GM13976 (cell line): ENCODE measurements around the gene GPRC5A.
A peak's percentile ranks its signal among the peaks of the same experiment; 100 is the strongest.

Source experiments
- DNase-seq: peaks from one replicate; pipeline ENCODE4 v3.0.0; 2012; ENCODE audit warnings: low spot score
- in situ Hi-C: fragments of 300-500 bp; cut with MboI; formaldehyde crosslinking; loops from one replicate; pipeline ENCODE4 v1.12.0; 2022; ENCODE audit warnings: low sequenced_read_pairs, mixed read lengths, inconsistent platforms; ENCODE audit not compliant: unreplicated experiment
- TF ChIP-seq, protein P1 (sequence below): IDR thresholded peaks from 2 replicates; pipeline ENCODE4 v1.5.1; 2012; ENCODE audit warnings: borderline replicate concordance, mild to moderate bottlenecking; ENCODE audit not compliant: insufficient read depth; ENCODE audit errors: extremely low read depth, missing control alignments, control extremely low read depth

Gene GPRC5A

DNA sequence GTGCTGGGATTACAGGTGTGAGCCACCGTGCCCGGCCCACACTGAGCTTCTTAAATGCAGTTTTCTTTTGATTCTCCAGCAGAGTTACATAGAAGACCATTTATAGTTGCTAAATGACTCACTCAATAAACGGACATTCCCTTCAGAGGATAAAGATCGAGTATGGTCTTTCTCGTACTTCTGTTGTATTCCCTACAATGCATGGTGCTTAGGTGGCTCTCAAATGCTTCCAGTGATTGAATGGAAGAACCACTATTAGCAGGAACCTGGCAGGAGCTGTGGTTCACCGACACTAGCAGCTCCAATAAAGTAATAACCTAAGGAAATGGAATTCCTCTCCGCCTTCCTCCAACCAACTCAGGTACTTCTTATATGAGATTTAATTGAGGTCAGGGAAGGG lies 3.9 kb upstream of the GPRC5A start:
- TF ChIP-seq, protein P1, sequence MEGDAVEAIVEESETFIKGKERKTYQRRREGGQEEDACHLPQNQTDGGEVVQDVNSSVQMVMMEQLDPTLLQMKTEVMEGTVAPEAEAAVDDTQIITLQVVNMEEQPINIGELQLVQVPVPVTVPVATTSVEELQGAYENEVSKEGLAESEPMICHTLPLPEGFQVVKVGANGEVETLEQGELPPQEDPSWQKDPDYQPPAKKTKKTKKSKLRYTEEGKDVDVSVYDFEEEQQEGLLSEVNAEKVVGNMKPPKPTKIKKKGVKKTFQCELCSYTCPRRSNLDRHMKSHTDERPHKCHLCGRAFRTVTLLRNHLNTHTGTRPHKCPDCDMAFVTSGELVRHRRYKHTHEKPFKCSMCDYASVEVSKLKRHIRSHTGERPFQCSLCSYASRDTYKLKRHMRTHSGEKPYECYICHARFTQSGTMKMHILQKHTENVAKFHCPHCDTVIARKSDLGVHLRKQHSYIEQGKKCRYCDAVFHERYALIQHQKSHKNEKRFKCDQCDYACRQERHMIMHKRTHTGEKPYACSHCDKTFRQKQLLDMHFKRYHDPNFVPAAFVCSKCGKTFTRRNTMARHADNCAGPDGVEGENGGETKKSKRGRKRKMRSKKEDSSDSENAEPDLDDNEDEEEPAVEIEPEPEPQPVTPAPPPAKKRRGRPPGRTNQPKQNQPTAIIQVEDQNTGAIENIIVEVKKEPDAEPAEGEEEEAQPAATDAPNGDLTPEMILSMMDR: no peak
- in situ Hi-C loops: no loop called here
- DNase-seq: no peak

GRCh38 chr12:12889701-12890100 lies 1.7 kb upstream of the GPRC5A start:
- DNase-seq: no peak
- in situ Hi-C loops: no loop called here

DNA sequence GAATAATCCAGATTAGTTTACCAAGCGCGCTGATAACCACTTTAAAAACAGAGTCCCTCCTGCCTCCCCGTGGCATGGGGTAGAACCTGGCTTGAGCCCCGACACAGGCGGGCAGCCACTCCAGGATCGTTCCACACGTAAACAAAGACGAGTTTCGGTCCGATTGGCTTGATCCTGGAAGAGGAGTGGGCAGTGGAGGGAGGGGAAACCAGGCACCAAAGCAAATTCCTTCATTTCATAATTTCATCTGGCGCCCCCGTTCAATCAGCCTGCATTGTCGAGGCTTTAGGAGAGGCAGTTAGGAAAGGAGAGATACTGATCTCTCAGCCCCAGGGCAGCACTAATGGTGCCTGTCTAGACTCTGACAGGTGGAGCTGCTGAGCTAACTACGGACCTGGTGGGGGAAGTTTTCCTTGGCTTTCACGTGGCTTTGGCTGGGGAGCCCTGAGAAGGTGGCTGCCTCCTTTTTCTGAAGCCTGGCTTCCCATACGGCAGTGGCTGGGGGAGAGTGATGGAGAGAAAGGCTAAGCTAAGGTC lies 751 bp upstream of the GPRC5A start:
- DNase-seq: peak; percentile 63
- TF ChIP-seq, protein P1: no peak
- in situ Hi-C loops: no loop called here

More at GRCh38 chr12:12889701-12890100, 1.7 kb upstream of the GPRC5A start:
- TF ChIP-seq, protein P1: no peak

DNA sequence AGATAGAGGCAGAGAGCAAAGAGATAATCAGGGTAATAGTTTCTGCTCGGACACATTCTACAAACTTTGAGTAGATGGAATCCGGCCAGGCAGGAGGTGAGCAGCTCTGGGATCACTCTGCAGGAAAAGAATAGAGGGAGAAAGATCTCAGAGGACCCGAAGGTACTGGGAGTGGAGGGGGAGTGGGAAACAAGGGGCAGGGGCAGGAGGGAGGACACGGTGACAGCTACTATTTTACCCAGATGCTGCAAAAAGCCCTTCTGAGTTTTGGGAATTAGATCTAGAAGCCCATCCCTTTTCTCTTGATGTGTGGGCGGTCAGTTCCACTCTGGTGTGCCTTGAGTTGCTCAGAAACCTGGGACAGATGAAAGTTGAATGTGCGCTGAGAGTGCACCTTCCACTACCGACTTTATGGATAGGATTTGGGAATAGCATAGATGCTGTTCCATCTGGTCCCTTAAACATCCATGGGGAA lies 556 bp downstream of the GPRC5A start:
- in situ Hi-C loops: no loop called here
- TF ChIP-seq, protein P1: no peak
- DNase-seq: no peak

DNA sequence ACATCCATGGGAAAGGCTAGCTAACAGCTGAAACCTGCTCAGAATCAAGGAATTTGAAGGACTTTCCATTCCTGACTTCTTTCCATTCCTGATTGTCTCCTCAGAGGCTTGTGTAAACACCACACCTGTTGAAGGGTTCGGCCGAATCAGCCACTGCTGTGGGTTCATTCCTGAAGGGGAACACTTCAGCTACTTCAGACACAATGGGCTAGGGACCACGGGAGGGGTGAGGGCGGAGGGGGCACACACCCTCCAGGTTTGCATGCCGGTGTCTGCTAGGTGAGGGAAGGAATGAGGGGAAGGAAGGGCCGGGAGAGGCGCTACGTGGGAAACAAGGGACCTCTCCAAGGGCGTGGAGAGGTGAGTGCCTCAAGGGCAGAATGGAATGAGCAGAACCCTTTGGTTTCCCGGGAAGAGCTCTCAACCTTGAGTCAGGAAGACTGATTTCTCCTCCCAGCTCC lies 1.3 kb downstream of the GPRC5A start:
- no peak for DNase-seq
- in situ Hi-C loops: no loop called here
- TF ChIP-seq, protein P1: no peak

DNA sequence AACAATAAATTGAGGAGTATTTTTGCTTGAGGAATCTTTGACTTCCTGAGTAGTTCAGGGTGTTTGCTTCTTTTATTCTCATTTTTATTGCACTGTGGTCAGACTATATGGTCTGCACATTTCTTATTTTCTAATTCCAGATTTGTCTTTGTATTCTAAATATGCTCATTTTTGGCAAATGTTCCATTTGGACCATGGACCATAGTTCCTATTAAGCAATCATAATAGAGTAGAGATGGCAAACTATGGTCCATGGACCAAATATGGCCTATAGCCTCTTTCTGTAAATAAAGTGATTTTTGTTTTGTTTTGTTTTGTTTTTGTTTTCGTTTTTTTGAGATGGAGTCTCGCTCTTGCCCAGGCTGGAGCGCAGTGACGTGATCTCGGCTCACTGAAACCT lies 2.1 kb downstream of the GPRC5A start:
- no peak for DNase-seq
- TF ChIP-seq, protein P1: no peak
- in situ Hi-C loops: no loop called here
